HG02642 (cell line): ENCODE data around the gene LSS.

ENCODE experiments used
- ATAC-seq: cut with Tn5 transposase; IDR thresholded peaks from one replicate; pipeline ENCODE4 v1.9.1; 2021; ENCODE audit warnings: mild to moderate bottlenecking; ENCODE audit not compliant: unreplicated experiment, poor library complexity

The LSS gene

DNA sequence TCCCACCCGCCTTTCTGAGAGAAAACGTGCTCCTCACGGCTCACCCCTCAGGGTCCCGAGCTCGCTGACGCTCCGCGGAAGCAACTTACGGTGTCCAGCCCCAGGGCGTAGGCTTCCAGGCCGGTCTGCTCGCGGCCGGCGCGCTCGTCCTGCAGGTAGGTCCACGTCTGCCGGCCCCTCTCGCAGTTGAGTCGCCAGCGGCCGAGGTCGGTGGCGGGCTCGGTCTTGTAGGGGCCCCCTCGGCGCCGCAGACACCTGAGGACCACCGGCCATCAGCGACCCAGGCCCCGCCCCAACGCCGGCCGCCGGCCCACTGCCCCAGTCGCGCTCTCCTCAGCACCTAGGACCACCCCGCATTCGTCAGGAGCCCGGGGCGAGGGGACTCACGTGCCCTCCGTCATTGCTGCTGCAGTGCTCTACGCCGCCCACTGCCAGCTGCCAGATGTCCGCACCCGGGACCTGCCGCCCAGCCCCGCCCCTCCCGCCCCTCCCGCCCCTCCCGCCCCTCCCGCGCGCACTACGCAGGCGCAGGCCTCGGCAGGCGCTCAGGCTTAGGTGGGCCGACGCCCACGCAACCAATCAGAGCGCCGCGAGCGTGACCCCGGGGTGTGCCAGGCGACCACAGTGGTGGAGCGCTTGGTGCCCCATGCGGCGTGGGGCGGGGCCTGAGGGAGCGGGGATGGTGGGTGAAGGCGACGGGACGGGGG lies at the start of gene LSS:
LSS (minus strand) TSS at position 430 of the 707 bp plus-strand sequence; CDS start at position 401, 29 bp downstream.
- peak; percentile 90 for ATAC-seq

- no peak for ATAC-seq
Measured at GRCh38 chr21:46274797-46275390, 46.3 kb upstream of the LSS start.

DNA sequence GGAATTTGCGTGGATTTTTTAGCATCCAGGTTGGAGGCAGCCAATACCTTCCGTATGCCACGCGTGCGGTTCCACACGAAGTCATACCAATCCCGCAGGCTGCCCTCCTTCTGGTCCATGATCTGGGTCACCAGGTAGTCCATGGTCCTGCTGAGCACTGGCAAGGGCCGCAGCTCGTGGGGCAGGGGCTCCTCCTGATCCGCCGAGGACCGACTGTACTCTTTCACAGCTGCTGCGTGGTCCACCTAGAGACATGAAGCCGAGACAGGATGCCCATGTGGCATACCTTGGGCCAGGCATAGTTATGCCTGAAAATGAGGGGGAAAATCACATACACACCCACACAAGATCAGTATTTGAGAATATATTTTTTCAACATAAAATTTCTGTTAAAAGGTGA lies 44.8 kb upstream of the LSS start:
- ATAC-seq = no peak

DNA sequence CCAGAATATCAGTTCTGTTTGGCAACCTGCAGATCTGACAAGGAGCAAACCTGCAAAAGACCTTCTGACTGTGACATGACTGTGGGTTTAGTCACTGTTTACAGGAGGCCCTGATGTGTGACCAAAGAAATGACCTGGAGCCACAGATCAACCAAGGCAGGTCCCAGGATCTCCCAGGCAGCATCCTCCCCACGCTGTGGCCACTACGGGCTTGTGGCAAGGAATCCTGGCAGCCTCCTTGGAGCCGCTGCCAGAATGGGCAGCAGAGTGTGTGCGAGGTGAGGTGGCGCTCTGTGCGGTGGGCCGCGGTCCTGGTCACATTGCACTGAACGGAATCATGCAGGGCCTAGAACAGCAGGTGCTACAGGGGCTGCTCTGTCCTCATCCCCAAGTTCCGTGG lies 40.9 kb upstream of the LSS start:
- ATAC-seq = no peak

DNA sequence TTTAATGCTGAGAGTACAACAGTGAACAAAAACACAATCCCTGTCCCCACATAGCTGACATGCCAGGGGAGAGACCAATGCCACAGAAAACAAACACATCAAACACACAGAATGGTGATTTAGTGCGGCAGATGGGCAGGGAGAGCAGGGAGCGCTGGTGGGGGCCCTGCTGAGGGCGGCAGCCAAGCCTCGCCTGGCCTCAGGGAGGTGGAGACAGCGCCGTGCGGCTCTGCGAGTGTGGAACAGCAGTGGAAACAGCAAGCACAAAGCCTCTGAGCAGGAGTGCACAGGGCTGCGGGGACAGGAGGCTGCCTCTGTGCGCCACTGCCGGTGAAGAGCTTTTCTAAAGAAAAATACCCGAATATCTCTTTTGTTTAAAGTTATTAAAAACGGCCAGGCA lies 39.8 kb upstream of the LSS start:
- no peak for ATAC-seq

DNA sequence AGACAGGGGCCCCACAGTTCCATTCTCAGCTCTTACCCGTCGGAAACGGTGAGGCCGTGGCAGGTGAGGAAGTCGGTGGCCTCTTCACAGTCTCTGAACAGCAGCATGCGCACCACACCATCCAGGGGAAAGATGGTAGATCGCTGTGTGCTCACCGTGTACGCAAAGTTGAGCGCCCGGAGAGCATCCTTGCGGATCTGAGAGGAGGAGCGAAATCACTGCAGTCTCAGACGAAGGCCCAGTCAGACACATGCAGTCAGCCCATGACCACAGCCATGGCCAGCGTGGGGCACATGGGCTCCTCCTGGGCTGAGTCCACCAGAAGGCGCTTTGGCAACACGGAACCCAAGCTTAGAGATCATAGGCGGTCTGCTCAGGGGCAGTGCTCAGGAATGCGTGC lies 38.4 kb upstream of the LSS start:
- no peak for ATAC-seq

DNA sequence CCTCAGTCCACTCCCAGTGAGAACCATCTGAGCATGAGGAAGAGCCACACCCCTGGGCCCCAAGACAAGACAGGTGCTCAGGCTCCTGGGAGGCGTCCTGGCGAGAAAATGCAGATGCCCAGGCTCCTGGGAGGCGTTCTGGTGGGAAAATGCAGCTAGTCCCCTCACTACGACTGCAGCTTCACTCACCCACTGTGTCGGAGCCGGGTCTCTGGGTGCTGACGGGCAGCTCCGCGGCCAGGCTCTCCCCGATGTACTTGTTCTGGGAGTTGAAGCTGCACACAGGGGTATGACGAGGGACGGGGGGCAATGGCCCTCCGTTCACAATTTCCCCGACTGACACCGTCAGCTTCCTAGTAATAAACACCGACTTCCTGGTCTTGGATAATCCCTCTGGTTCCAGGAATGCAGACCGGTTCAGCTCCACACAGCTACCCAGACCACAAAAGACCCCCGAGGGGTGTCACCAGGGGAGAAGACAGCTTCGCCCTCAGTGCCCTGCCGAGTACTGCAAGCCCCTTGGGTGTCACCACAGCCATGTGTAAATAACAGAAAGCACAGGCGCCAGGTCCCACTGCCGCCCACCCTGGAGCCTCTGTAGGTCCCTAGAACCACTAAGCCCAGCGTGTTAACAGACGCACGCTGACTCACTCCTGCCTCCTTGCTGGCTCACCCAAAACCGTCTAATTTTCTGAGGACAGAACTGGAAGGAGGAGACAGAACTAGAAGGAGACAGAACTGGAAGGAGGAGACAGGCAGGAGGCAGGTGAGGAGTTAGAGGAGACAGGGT lies 37.4 kb upstream of the LSS start:
- no peak for ATAC-seq

DNA sequence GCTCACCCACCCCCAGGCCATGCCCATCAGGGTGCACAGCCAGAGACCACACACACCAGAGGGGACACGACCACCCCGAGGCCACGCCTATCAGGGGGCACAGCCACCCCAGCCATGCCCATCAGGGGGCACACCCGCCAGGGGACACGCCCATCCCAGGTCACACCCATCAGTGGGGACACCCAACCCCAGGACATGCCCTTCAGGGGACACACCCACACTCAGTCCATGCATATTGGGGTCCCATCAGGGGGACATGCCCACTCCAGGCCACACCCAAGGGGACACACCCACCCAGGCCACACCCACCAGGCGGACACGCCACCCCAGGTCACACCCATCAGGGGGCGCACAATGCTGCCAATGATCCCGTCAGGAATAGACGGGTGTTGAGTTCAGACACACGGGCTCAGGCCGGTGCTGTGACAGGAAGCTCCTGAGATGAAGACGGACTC lies 36.1 kb upstream of the LSS start:
- ATAC-seq = no peak

DNA sequence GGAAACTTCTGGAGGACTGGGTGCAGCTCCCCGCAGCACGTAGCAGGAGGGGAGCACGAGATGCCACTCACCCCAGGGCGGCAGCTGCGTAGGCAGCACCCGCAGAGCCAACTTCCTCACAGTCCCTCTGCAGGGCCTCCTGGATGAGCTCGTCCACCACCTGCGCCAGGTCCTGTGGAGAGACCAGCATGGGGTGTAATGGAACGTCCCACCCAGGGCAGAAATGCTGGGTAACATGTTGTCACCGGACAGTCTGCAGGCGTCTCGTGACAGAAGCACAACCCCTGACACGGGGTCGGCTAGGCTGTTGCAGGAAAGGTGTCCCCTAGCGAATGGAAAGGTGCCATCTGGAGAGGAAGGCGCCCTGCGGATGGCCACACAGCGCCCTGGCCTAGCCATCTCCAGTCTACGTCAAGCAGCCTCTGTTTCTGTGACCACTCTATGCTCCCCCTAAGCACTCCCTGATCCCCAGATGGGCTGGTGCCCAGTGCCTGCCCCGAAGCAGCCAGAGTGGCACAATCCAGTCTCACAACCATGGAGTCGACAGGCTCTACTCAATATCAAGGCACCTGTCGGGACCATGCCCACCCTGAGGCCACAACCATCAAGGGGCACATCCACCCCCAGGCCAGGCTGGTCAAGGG lies 35.6 kb upstream of the LSS start:
- no peak for ATAC-seq

GRCh38 chr21:46256501-46256994 lies 28.0 kb upstream of the LSS start:
- ATAC-seq = no peak

GRCh38 chr21:46255758-46256337 lies 27.3 kb upstream of the LSS start:
- no peak for ATAC-seq

- ATAC-seq = no peak
Measured at GRCh38 chr21:46255166-46255565, 26.6 kb upstream of the LSS start.

GRCh38 chr21:46254208-46254975 lies 25.8 kb upstream of the LSS start:
- ATAC-seq = peak; percentile 66

GRCh38 chr21:46253610-46254124 lies 25.1 kb upstream of the LSS start:
- peak; percentile 65 for ATAC-seq

- ATAC-seq = no peak
Measured at GRCh38 chr21:46252840-46253239, 24.3 kb upstream of the LSS start.

GRCh38 chr21:46250146-46250725 lies 21.7 kb upstream of the LSS start:
- no peak for ATAC-seq

- no peak for ATAC-seq
Measured at GRCh38 chr21:46248827-46249226, 20.3 kb upstream of the LSS start.

DNA sequence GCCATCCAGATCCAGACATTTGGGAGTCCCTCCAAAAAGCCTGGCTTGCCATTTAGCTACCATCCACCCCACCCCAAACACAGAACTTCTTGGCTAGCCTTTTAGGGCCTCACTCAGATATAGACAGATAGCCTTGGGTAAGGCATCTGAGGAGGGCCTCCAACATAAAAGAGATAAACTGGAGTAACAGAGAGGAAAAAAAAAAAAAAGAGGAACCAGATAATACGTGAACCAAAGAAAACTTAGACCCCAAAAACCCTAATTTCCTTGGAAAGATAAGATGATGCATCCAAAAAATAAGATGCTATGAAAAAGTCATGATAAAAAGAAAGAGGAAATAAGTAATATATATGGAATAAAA lies 19.8 kb upstream of the LSS start:
- no peak for ATAC-seq
